MM.1S (cell line): ENCODE data around the gene ZW10.

ENCODE experiments used
- DNase-seq: peaks from one replicate; pipeline ENCODE4 v3.0.0-alpha.2; 2015
- H2AFZ ChIP-seq: fragments of 300-600 bp; sonication (generic); 2 replicates; pipeline ENCODE4 v1.6.0; 2016; ENCODE audit warnings: antibody characterized with exemption, low read length
- H3F3A ChIP-seq: fragments of 300-600 bp; sonication (generic); 2 replicates; pipeline ENCODE4 v1.6.1; 2016; ENCODE audit warnings: mild to moderate bottlenecking, antibody characterized with exemption, low read length, moderate library complexity, mixed read lengths; ENCODE audit not compliant: insufficient read depth
- H3K27ac ChIP-seq: fragments of 300-600 bp; sonication (generic); 2 replicates; pipeline ENCODE4 v1.5.1; 2016; ENCODE audit warnings: mild to moderate bottlenecking, low read length
- H3K27me3 ChIP-seq: fragments of 300-600 bp; sonication (generic); replicated peaks from 2 replicates; pipeline ENCODE4 v1.6.0; 2016; ENCODE audit warnings: low read length; ENCODE audit not compliant: insufficient read depth
- H3K36me3 ChIP-seq: fragments of 300-600 bp; sonication (generic); replicated peaks from 2 replicates; pipeline ENCODE4 v1.6.1; 2016; ENCODE audit warnings: mild to moderate bottlenecking, low read length, mixed read lengths; ENCODE audit not compliant: insufficient read depth
- H3K4me1 ChIP-seq: fragments of 300-600 bp; sonication (generic); 2 replicates; pipeline ENCODE4 v1.6.1; 2016; ENCODE audit warnings: low read length, mixed read lengths
- H3K4me2 ChIP-seq: fragments of 300-600 bp; sonication (generic); 2 replicates; pipeline ENCODE4 v1.6.0; 2016; ENCODE audit warnings: low read depth, low read length
- H3K4me3 ChIP-seq: fragments of 300-600 bp; sonication (generic); 2 replicates; pipeline ENCODE4 v1.5.1; 2016; ENCODE audit warnings: low read length, mixed read lengths
- H3K79me2 ChIP-seq: fragments of 300-600 bp; sonication (generic); 2 replicates; pipeline ENCODE4 v1.6.1; 2016; ENCODE audit warnings: mixed run types, low read length, mixed read lengths
- H3K9ac ChIP-seq: fragments of 300-600 bp; sonication (generic); 2 replicates; pipeline ENCODE4 v1.6.1; 2016; ENCODE audit warnings: low read length, mixed read lengths
- H3K9me2 ChIP-seq: fragments of 300-600 bp; sonication (generic); replicated peaks from 2 replicates; pipeline ENCODE4 v1.6.1; 2016; ENCODE audit warnings: mild to moderate bottlenecking, low read length, mixed read lengths; ENCODE audit not compliant: insufficient read depth
- H3K9me3 ChIP-seq: fragments of 300-600 bp; sonication (generic); replicated peaks from 2 replicates; pipeline ENCODE4 v1.6.1; 2016; ENCODE audit warnings: mild to moderate bottlenecking, low read length, mixed read lengths; ENCODE audit not compliant: insufficient read depth
- H4K20me1 ChIP-seq: fragments of 300-600 bp; sonication (generic); 2 replicates; pipeline ENCODE4 v1.6.1; 2016; ENCODE audit warnings: mild to moderate bottlenecking, low read length, moderate library complexity, mixed read lengths; ENCODE audit not compliant: insufficient read depth
- EZH2 ChIP-seq: fragments of 300-600 bp; sonication (generic); optimal IDR thresholded peaks from 2 replicates; pipeline ENCODE3; 2017; ENCODE audit warnings: low read depth, mild to moderate bottlenecking, antibody characterized with exemption, low read length, mixed read lengths
- EZH2phosphoT487 ChIP-seq: fragments of 300-600 bp; sonication (generic); IDR thresholded peaks from 2 replicates; pipeline ENCODE4 v1.6.1; 2018; ENCODE audit warnings: antibody characterized with exemption, low read length
- TF ChIP-seq, protein P1 (sequence below): fragments of 300-600 bp; sonication (generic); IDR thresholded peaks from 2 replicates; pipeline ENCODE4 v1.5.1; 2016; ENCODE audit warnings: antibody characterized with exemption, low read length, mixed read lengths

ZW10 gene

GRCh38 chr11:113817162-113817561 is 43.7 kb upstream of the ZW10 start:
- Histone ChIP-seq H3K79me2 (no peaks in the 10 kb centered on the region), H2AFZ (no peak overlapping the region)

DNA sequence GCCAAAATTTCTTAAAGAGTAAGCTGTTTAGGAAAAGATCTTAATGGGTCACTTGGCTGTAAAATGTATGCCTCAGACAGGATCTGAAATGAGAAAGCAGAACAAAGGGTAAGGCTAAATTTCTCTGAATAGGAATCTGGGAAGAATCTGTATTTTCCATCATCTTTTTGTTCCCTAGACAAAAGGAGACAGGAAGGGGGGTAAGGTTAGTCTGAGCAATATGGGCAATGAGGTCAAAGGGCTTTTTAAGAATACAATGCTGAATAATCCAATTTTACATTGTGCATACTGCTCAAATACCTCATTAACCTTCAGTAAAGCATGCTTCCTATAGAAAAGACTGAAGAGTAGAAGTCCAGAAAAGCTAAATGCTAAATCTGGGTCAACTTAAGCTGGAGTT is 40.7 kb upstream of the ZW10 start:
- no peaks in the 10 kb centered on the region for H3K79me2 ChIP-seq
- H3K36me3 ChIP-seq = no peaks in the 10 kb centered on the region; the same call in 1 of the 2 replicates
- H4K20me1 ChIP-seq = no peaks in the 10 kb centered on the region
- H3K9me2 ChIP-seq = no peaks in the 10 kb centered on the region
- no peaks in the 10 kb centered on the region for H3K9me3 ChIP-seq
- no peak for DNase-seq
- H3K4me1 ChIP-seq = no peaks in the 10 kb centered on the region
- no peaks in the 10 kb centered on the region for H3K27me3 ChIP-seq
- no peak overlapping the region for H3K4me3 ChIP-seq
- H3K9ac ChIP-seq = no peak overlapping the region
- H2AFZ ChIP-seq = no peak overlapping the region
- H3K27ac ChIP-seq = no peak overlapping the region
- no peaks in the 10 kb centered on the region for H3F3A ChIP-seq
- TF ChIP-seq EZH2phosphoT487 (no peak), EZH2 (no peak)
- TF ChIP-seq, protein P1, sequence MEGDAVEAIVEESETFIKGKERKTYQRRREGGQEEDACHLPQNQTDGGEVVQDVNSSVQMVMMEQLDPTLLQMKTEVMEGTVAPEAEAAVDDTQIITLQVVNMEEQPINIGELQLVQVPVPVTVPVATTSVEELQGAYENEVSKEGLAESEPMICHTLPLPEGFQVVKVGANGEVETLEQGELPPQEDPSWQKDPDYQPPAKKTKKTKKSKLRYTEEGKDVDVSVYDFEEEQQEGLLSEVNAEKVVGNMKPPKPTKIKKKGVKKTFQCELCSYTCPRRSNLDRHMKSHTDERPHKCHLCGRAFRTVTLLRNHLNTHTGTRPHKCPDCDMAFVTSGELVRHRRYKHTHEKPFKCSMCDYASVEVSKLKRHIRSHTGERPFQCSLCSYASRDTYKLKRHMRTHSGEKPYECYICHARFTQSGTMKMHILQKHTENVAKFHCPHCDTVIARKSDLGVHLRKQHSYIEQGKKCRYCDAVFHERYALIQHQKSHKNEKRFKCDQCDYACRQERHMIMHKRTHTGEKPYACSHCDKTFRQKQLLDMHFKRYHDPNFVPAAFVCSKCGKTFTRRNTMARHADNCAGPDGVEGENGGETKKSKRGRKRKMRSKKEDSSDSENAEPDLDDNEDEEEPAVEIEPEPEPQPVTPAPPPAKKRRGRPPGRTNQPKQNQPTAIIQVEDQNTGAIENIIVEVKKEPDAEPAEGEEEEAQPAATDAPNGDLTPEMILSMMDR = no peak
- H3K4me2 ChIP-seq = no peak overlapping the region

More at GRCh38 chr11:113817162-113817561, 43.7 kb upstream of the ZW10 start:
- Histone ChIP-seq H4K20me1 (no peaks in the 10 kb centered on the region), H3K36me3 (no peaks in the 10 kb centered on the region; the same call in 1 of the 2 replicates), H3K4me3 (no peak overlapping the region), H3K9me2 (no peaks in the 10 kb centered on the region), H3K27me3 (no peaks in the 10 kb centered on the region), H3K9ac (no peak overlapping the region), H3K4me1 (no peaks in the 10 kb centered on the region), H3K4me2 (no peak overlapping the region), H3F3A (no peaks in the 10 kb centered on the region), H3K9me3 (no peaks in the 10 kb centered on the region), H3K27ac (no peak overlapping the region)
- TF ChIP-seq EZH2phosphoT487 (no peak), EZH2 (no peak)
- TF ChIP-seq, protein P1 = no peak
- no peak for DNase-seq

GRCh38 chr11:113808931-113809330 is 35.4 kb upstream of the ZW10 start:
- Histone ChIP-seq H3K36me3 (peaks cover 2% of the 10 kb centered on the region; the same call in 1 of the 2 replicates), H3K9me3 (no peaks in the 10 kb centered on the region), H3K27me3 (no peaks in the 10 kb centered on the region), H2AFZ (no peak overlapping the region), H3K27ac (no peak overlapping the region), H3F3A (no peaks in the 10 kb centered on the region), H3K9me2 (no peaks in the 10 kb centered on the region), H3K4me3 (no peak overlapping the region), H4K20me1 (no peaks in the 10 kb centered on the region), H3K4me1 (no peaks in the 10 kb centered on the region), H3K79me2 (no peaks in the 10 kb centered on the region), H3K4me2 (no peak overlapping the region), H3K9ac (no peak overlapping the region)
- TF ChIP-seq, protein P1 = no peak
- TF ChIP-seq EZH2 (no peak), EZH2phosphoT487 (no peak)
- no peak for DNase-seq
